GM23338 (cell line): ENCODE results near the gene NUP214. TPM values are rescaled to one million over a fixed set of nuclear protein-coding genes. Genes with fewer than 3 reads are reported as not detected.

ENCODE experiments used
- ATAC-seq: fragments of 200-7000 bp; cut with Tn5 transposase; 3 replicates; pipeline ENCODE4 v1.9.1; 2020
- DNase-seq: peaks from one replicate; pipeline ENCODE4 v3.0.0-alpha.2; 2015; ENCODE audit warnings: low spot score
- H2AFZ ChIP-seq: fragments of 200-600 bp; sonication (generic); 2 replicates; pipeline ENCODE4 v1.8.0; 2016; ENCODE audit warnings: antibody characterized with exemption, mild to moderate bottlenecking, moderate library complexity
- H3F3A ChIP-seq: fragments of 200-600 bp; sonication (generic); replicated peaks from 2 replicates; pipeline ENCODE4 v1.8.0; 2017; ENCODE audit warnings: antibody characterized with exemption, mixed run types, low read depth
- H3K27ac ChIP-seq: fragments of 200-600 bp; sonication (generic); 2 replicates; pipeline ENCODE4 v1.6.1; 2016; ENCODE audit warnings: low read depth
- H3K27me3 ChIP-seq: fragments of 200-600 bp; sonication (generic); 2 replicates; pipeline ENCODE4 v1.8.0; 2016; ENCODE audit warnings: mild to moderate bottlenecking, mixed run types, moderate library complexity; ENCODE audit not compliant: insufficient read depth
- H3K36me3 ChIP-seq: fragments of 200-600 bp; sonication (generic); 2 replicates; pipeline ENCODE4 v1.8.0; 2016; ENCODE audit warnings: mild to moderate bottlenecking; ENCODE audit not compliant: insufficient read depth
- H3K4me1 ChIP-seq: fragments of 200-600 bp; sonication (generic); 2 replicates; pipeline ENCODE4 v1.8.0; 2016; ENCODE audit warnings: mild to moderate bottlenecking, moderate library complexity; ENCODE audit not compliant: insufficient read depth
- H3K4me2 ChIP-seq: fragments of 200-600 bp; sonication (generic); 2 replicates; pipeline ENCODE4 v1.7.1; 2017; ENCODE audit warnings: mixed run types
- H3K4me3 ChIP-seq: fragments of 200-600 bp; sonication (generic); 2 replicates; pipeline ENCODE4 v1.6.1; 2016; ENCODE audit warnings: mixed run types
- H3K79me2 ChIP-seq: fragments of 200-600 bp; sonication (generic); replicated peaks from 2 replicates; pipeline ENCODE4 v1.8.0; 2017; ENCODE audit warnings: mild to moderate bottlenecking; ENCODE audit not compliant: insufficient read depth
- H3K9me2 ChIP-seq: fragments of 200-600 bp; sonication (generic); 2 replicates; pipeline ENCODE4 v1.8.0; 2017; ENCODE audit not compliant: insufficient read depth
- H4K20me1 ChIP-seq: fragments of 200-600 bp; sonication (generic); replicated peaks from 2 replicates; pipeline ENCODE4 v1.8.0; 2017; ENCODE audit warnings: mild to moderate bottlenecking; ENCODE audit not compliant: insufficient read depth
- H3K27ac Mint-ChIP-seq: 2 replicates; pipeline ENCODE4 v1.8.0; 2020; ENCODE audit warnings: inconsistent platforms, mild to moderate bottlenecking, moderate library complexity, mixed read lengths
- H3K27me3 Mint-ChIP-seq: 3 replicates; pipeline ENCODE4 v1.8.0; 2022; ENCODE audit warnings: low read depth, mild to moderate bottlenecking, moderate library complexity, mixed read lengths, inconsistent platforms; ENCODE audit not compliant: insufficient read depth, poor library complexity
- H3K36me3 Mint-ChIP-seq: 3 replicates; pipeline ENCODE4 v1.8.0; 2021; ENCODE audit warnings: low read depth, mild to moderate bottlenecking, inconsistent platforms, moderate library complexity, mixed read lengths
- H3K4me1 Mint-ChIP-seq: 3 replicates; pipeline ENCODE4 v1.8.0; 2020; ENCODE audit warnings: mild to moderate bottlenecking, inconsistent platforms, mixed read lengths
- H3K4me3 Mint-ChIP-seq: 3 replicates; pipeline ENCODE4 v1.8.0; 2021; ENCODE audit warnings: moderate library complexity, mild to moderate bottlenecking, inconsistent platforms, mixed read lengths
- H3K9me3 Mint-ChIP-seq: 3 replicates; pipeline ENCODE4 v1.8.0; 2020; ENCODE audit warnings: moderate library complexity, mild to moderate bottlenecking, inconsistent platforms, mixed read lengths
- CTCF ChIP-seq, 2 experiments: fragments of 200-600 bp in 1 of 2; sonication (generic) in 1 of 2; conservative IDR thresholded peaks; 2 replicates each; pipeline versions ENCODE4 v1.5.1 to v1.6.1; 2016 to 2017; ENCODE audit warnings: antibody characterized with exemption in 2 of 2, low read depth in 2 of 2, mild to moderate bottlenecking in 2 of 2, moderate library complexity in 1 of 2
- JUNB ChIP-seq: IDR thresholded peaks from one replicate; pipeline ENCODE4 v1.6.1; 2016; ENCODE audit warnings: antibody characterized with exemption; ENCODE audit not compliant: unreplicated experiment
- STAT1 ChIP-seq: IDR thresholded peaks from one replicate; pipeline ENCODE4 v1.6.1; 2016; ENCODE audit warnings: antibody characterized with exemption; ENCODE audit not compliant: unreplicated experiment
- ZNF114 ChIP-seq: fragments of 250-450 bp; sonication (Bioruptor Pico); IDR thresholded peaks from 2 replicates; pipeline ENCODE4 v1.5.0; 2020; ENCODE audit warnings: mild to moderate bottlenecking, moderate library complexity
- polyA plus RNA-seq: library from polyadenylated mRNA; unstranded; fragments of >200 nt; fragmentation: Nextera tagmentation; extraction: Ambion mirVana; gene quantifications from 2 replicates; pipeline ENCODE4 v1.2.1, GENCODE V29; 2016
- total RNA-seq: library from RNA; depleted of rRNA; stranded (reverse); fragments of >200 nt; shearing (Covaris generic); gene quantifications from 2 replicates; pipeline ENCODE4 v1.2.3, GENCODE V29; 2014
- TF ChIP-seq, protein P1 (sequence below): IDR thresholded peaks from 2 replicates; pipeline ENCODE4 v1.6.1; 2016; ENCODE audit warnings: antibody characterized with exemption

The NUP214 gene
- total and polyA plus RNA-seq, 2 experiments from 2014 or later: 36.0 to 57.0 TPM

DNA sequence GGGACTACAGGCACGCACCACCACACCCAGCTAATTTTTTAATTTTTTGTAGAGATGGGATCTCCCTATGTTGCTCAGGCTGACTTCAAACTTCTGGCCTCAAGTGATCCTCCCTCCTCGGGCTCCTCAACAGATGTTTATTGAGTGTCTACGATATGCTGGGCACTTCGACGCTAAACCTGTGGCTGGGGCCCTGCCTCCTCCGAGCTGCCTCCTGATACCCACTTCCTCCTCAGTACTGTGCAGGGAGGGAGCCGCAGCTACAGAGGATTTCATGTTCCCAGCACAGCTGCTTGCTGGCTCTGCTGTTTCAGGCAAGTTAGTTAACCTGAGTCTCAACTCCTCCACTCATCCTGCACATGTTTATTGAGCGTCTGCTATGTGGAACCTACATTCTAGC lies 19.4 kb upstream of the NUP214 start (continued):
- TF ChIP-seq, protein P1, sequence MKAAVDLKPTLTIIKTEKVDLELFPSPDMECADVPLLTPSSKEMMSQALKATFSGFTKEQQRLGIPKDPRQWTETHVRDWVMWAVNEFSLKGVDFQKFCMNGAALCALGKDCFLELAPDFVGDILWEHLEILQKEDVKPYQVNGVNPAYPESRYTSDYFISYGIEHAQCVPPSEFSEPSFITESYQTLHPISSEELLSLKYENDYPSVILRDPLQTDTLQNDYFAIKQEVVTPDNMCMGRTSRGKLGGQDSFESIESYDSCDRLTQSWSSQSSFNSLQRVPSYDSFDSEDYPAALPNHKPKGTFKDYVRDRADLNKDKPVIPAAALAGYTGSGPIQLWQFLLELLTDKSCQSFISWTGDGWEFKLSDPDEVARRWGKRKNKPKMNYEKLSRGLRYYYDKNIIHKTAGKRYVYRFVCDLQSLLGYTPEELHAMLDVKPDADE: no peak
- no peak for TF ChIP-seq JUNB
- no peak for TF ChIP-seq STAT1

DNA sequence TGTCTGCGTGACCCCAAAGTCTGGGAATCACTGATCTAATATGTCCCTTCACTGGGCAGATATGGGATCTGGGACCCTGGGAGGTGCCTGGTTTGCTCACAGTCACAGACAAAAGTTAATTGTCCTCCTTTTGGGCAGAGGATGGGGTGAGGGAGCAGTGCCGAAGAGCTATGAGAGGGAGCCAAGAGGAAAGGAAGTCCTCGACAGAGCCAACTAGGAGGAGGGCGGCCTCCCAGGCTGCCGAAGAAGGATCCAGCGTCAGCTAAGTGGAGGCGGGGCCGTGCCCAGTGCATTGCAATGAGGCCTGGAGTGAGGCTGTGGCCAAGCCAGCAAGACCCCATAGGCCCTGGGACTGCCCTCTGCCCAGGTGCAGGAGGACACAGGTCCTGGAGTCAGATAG lies 17.6 kb upstream of the NUP214 start:
- Histone ChIP-seq H3K36me3 (peaks cover 6% of the 10 kb centered on the region; the same call in 1 of the 2 replicates), H3K79me2 (0 out of 2 replicates have a peak, but pooled peaks cover 5% of the 10 kb centered on the region), H3K27me3 (no peaks in the 10 kb centered on the region), H3K4me1 (peaks cover 28% of the 10 kb centered on the region), H3K9me2 (no peaks in the 10 kb centered on the region), H4K20me1 (0 out of 2 replicates have a peak, but pooled peaks cover 6% of the 10 kb centered on the region), H3K4me3 (no peak overlapping the region), H3K27ac (0 out of 2 replicates have a peak overlapping the region, but pooled peaks have one; percentile 69), H3F3A (peaks cover 8% of the 10 kb centered on the region), H2AFZ (no peak overlapping the region), H3K4me2 (no peak overlapping the region)
- ATAC-seq (no peak), DNase-seq (no peak)
- Mint-ChIP-seq H3K36me3 (peaks cover 57% of the 10 kb centered on the region), H3K4me3 (no peak overlapping the region), H3K9me3 (no peaks in the 10 kb centered on the region; the same call in 2 of the 3 replicates), H3K27me3 (peaks cover 29% of the 10 kb centered on the region), H3K27ac (no peak overlapping the region), H3K4me1 (peaks cover 52% of the 10 kb centered on the region)
- no peak for TF ChIP-seq ZNF114 (CRISPR knock-in tag)

DNA sequence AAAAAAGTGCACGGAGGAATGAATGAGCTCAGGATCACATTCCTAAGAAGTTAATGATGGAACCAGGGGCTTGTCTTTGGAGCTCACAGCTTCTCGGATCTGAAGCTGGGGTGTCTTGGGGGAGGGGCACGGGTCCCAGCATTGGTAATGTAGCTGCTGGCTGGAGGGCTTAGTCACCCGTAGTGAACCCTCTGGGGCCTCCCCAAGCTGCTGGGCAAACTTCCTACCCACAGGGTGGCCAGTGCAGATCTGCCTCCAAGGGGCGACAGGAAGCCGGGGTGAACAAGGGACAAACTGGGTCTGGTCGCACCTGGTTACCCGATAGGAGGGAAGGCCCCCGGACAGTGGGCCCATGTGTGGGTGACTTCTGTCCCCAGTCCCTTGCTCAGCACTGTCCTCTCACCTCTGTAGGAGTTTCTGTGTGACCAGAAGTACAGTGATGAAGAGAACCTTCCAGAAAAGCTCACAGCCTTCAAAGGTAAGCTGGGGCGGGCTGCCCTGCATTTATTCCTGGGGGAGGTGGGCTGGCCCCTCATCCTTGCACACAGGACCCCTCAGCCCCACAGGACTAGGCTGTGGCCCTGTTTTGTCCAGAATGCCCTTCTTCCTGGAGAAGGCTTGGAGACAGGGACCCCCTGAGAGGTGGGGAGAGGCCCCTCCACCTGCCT lies 14.1 kb upstream of the NUP214 start:
- Histone ChIP-seq H3F3A (0 out of 2 replicates have a peak, but pooled peaks cover 3% of the 10 kb centered on the region), H4K20me1 (0 out of 2 replicates have a peak, but pooled peaks cover 6% of the 10 kb centered on the region), H3K36me3 (peaks cover 19% of the 10 kb centered on the region), H3K27me3 (no peaks in the 10 kb centered on the region), H3K4me1 (peaks cover 7% of the 10 kb centered on the region), H3K27ac (peak overlapping the region; percentile 18), H3K79me2 (no peaks in the 10 kb centered on the region), H3K4me3 (no peak overlapping the region), H3K4me2 (no peak overlapping the region), H3K9me2 (no peaks in the 10 kb centered on the region), H2AFZ (no peak overlapping the region)
- Mint-ChIP-seq H3K4me3 (no peak overlapping the region), H3K9me3 (no peaks in the 10 kb centered on the region), H3K4me1 (peaks cover 26% of the 10 kb centered on the region), H3K36me3 (peaks cover 80% of the 10 kb centered on the region), H3K27me3 (peaks cover 22% of the 10 kb centered on the region), H3K27ac (peak overlapping the region; percentile 75; the same call in 1 of the 2 replicates)
- peak; percentile 36 for DNase-seq
- no peak for TF ChIP-seq ZNF114 (CRISPR knock-in tag)
- peak; percentile 14 for ATAC-seq

DNA sequence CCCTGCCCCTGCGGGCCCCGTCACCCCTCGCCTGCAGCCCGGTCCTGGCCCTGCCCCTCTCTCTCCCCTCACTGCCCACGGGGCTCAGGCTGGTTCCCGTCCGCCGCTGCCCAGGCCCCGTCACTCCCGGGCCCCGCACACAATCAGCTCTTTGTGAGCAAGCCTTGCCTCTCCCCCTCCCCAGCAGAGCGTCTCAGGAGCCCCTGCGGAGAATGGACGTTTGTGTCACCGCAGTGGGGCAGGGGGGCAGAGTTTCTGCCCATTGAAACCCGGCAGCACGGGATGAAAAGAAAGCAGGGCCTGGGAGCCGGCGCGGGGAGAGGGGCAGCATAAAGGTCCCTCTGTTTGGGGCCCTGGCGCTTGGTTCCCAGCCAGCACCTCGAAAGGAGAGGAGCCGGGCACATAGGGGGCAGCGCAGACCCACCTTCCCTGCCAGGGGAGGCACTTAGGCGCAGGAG lies 13.5 kb upstream of the NUP214 start:
- Histone ChIP-seq H3K9me2 (no peaks in the 10 kb centered on the region), H3K4me3 (no peak overlapping the region), H2AFZ (no peak overlapping the region), H3K4me1 (peaks cover 7% of the 10 kb centered on the region), H3F3A (0 out of 2 replicates have a peak, but pooled peaks cover 3% of the 10 kb centered on the region), H3K4me2 (no peak overlapping the region), H3K36me3 (peaks cover 20% of the 10 kb centered on the region), H3K27ac (peak overlapping the region; percentile 69), H4K20me1 (0 out of 2 replicates have a peak, but pooled peaks cover 6% of the 10 kb centered on the region), H3K79me2 (no peaks in the 10 kb centered on the region), H3K27me3 (no peaks in the 10 kb centered on the region)
- H3K27ac Mint-ChIP-seq: no peak overlapping the region
- H3K36me3 Mint-ChIP-seq: peaks cover 78% of the 10 kb centered on the region
- ATAC-seq (peak; percentile 71), DNase-seq (peak; percentile 32)
- H3K9me3 Mint-ChIP-seq: no peaks in the 10 kb centered on the region
- peaks cover 19% of the 10 kb centered on the region for H3K27me3 Mint-ChIP-seq
- H3K4me3 Mint-ChIP-seq: no peak overlapping the region
- peaks cover 25% of the 10 kb centered on the region for H3K4me1 Mint-ChIP-seq
- TF ChIP-seq CTCF (conservative IDR thresholded peaks at IDR 0.05; ENCODE audit: low read depth in 2 of 2): peak; percentile 28 to 36; a peak in 2 of 4 replicates
